ENCODE measurements around the gene MAS1.

DNA sequence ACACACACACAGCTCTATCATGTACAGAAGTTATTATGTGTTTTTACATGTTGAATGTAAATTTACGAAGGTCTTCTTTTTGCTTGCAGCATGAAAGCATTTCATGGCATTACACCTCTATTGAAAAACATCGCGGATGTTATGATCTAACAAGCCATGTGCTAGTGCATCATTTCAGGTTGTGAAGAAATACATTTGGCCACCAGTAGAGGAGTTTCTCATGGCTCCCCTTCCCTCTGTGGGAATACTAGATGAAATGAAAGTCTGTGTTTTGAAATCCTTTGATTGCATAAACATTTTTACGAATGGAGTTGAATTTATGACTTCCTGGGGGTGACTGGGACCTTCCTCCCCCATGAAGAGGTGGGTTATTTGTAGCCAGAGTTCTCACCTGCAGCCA is 17.7 kb downstream of the MAS1 start:
- TF ChIP-seq, protein P1, sequence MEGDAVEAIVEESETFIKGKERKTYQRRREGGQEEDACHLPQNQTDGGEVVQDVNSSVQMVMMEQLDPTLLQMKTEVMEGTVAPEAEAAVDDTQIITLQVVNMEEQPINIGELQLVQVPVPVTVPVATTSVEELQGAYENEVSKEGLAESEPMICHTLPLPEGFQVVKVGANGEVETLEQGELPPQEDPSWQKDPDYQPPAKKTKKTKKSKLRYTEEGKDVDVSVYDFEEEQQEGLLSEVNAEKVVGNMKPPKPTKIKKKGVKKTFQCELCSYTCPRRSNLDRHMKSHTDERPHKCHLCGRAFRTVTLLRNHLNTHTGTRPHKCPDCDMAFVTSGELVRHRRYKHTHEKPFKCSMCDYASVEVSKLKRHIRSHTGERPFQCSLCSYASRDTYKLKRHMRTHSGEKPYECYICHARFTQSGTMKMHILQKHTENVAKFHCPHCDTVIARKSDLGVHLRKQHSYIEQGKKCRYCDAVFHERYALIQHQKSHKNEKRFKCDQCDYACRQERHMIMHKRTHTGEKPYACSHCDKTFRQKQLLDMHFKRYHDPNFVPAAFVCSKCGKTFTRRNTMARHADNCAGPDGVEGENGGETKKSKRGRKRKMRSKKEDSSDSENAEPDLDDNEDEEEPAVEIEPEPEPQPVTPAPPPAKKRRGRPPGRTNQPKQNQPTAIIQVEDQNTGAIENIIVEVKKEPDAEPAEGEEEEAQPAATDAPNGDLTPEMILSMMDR (conservative IDR thresholded peaks at IDR 0.05), result no peak
- no peak for TF ChIP-seq ZFX (IDR thresholded peaks at IDR 0.05)
